SK-N-SH (cell line): ENCODE measurements around the gene NOL4L. TPM values are rescaled to one million over a fixed set of nuclear protein-coding genes. Genes with fewer than 3 reads are reported as not detected.

Experiments used
- CTCF ChIA-PET: fragments of 300-600, 350-600 bp; formaldehyde crosslinking; extraction: SDS; loops from one replicate; lab custom pipeline; 2021; lab: Yijun Ruan, JAX
- POLR2A ChIA-PET: fragments of 350-600 bp; sonication (Branson Sonifier 250); formaldehyde crosslinking; extraction: SDS; loops from one replicate; lab custom pipeline; 2020; ENCODE audit warnings: antibody characterized with exemption, inconsistent platforms; lab: Yijun Ruan, JAX
- DNase-seq: peaks from one replicate; pipeline ENCODE4 v3.0.0; 2012
- H2AFZ ChIP-seq: fragments of 200-600 bp; sonication (generic); 2 replicates; pipeline ENCODE4 v1.8.1; 2016; ENCODE audit warnings: antibody characterized with exemption, mild to moderate bottlenecking, low read depth
- H3F3A ChIP-seq: fragments of 200-600 bp; sonication (generic); replicated peaks from 2 replicates; pipeline ENCODE3; 2016; ENCODE audit warnings: antibody characterized with exemption, mild to moderate bottlenecking; ENCODE audit not compliant: insufficient read depth
- H3K27ac ChIP-seq, 2 experiments: fragments of 200-500 bp in 1 of 2; fragments of 200-600 bp in 1 of 2; sonication (Bioruptor generic) in 1 of 2; sonication (generic), shearing (Covaris generic) in 1 of 2; 2 replicates each; pipeline versions ENCODE4 v1.5.1 to v1.6.1; 2014 to 2016; ENCODE audit warnings: low read depth in 2 of 2, inconsistent platforms in 1 of 2, low read length in 1 of 2, mild to moderate bottlenecking in 1 of 2, mixed read lengths in 1 of 2
- H3K27me3 ChIP-seq: fragments of 200-600 bp; sonication (generic), shearing (Covaris generic); 2 replicates; pipeline ENCODE4 v1.6.1; 2016; ENCODE audit warnings: mixed run types; ENCODE audit not compliant: insufficient read depth
- H3K36me3 ChIP-seq, 2 experiments: fragments of 200-500 bp in 1 of 2; fragments of 200-600 bp in 1 of 2; sonication (Bioruptor generic) in 1 of 2; sonication (generic) in 1 of 2; replicated peaks in 1 of 2; 2 replicates each; pipeline versions ENCODE3 to v1.5.1; 2014 to 2016; ENCODE audit warnings: low read length in 1 of 2, mild to moderate bottlenecking in 1 of 2; ENCODE audit not compliant: insufficient read depth in 2 of 2, control insufficient read depth in 1 of 2
- H3K4me1 ChIP-seq, 2 experiments: fragments of 200-500 bp in 1 of 2; fragments of 200-600 bp in 1 of 2; sonication (Bioruptor generic) in 1 of 2; sonication (generic), shearing (Covaris generic) in 1 of 2; 2 replicates each; pipeline versions ENCODE4 v1.5.1 to v1.6.1; 2014 to 2016; ENCODE audit warnings: low read depth in 1 of 2, low read length in 1 of 2, mixed run types in 1 of 2; ENCODE audit not compliant: insufficient read depth in 2 of 2, control insufficient read depth in 1 of 2
- H3K4me2 ChIP-seq: fragments of 200-600 bp; sonication (generic), shearing (Covaris generic); 2 replicates; pipeline ENCODE4 v1.6.1; 2017; ENCODE audit warnings: mixed run types
- H3K4me3 ChIP-seq, 2 experiments: fragments of 200-500 bp in 1 of 2; fragments of 200-600 bp in 1 of 2; sonication (Bioruptor generic) in 1 of 2; sonication (generic), shearing (Covaris generic) in 1 of 2; 2 replicates each; pipeline versions ENCODE4 v1.5.1 to v1.8.1; 2014 to 2016; ENCODE audit warnings: low read depth in 2 of 2, inconsistent platforms in 1 of 2, low read length in 1 of 2, mild to moderate bottlenecking in 1 of 2, mixed read lengths in 1 of 2, moderate library complexity in 1 of 2
- H3K79me2 ChIP-seq: fragments of 200-600 bp; sonication (generic); 2 replicates; pipeline ENCODE4 v1.8.1; 2017; ENCODE audit warnings: mild to moderate bottlenecking; ENCODE audit not compliant: insufficient read depth
- H3K9ac ChIP-seq: fragments of 200-600 bp; sonication (generic); 2 replicates; pipeline ENCODE4 v1.6.1; 2017; ENCODE audit warnings: mixed run types
- H3K9me2 ChIP-seq: fragments of 200-600 bp; sonication (generic); 2 replicates; pipeline ENCODE4 v1.6.1; 2017; ENCODE audit warnings: mixed run types
- H3K9me3 ChIP-seq: fragments of 200-600 bp; sonication (generic); 2 replicates; pipeline ENCODE4 v1.6.1; 2017; ENCODE audit warnings: mixed run types, mild to moderate bottlenecking, moderate library complexity
- H4K20me1 ChIP-seq: fragments of 200-600 bp; sonication (generic); 2 replicates; pipeline ENCODE4 v1.6.1; 2017; ENCODE audit warnings: mild to moderate bottlenecking, mixed run types; ENCODE audit not compliant: insufficient read depth
- CHD2 ChIP-seq: fragments of 150-350 bp; IDR thresholded peaks from 2 replicates; pipeline ENCODE4 v1.6.1; 2018; ENCODE audit warnings: low read length; ENCODE audit not compliant: partially characterized antibody
- EP300 ChIP-seq, 2 experiments: IDR thresholded peaks; 2 replicates each; pipeline versions ENCODE4 v1.4.0 to v1.6.1; 2012; ENCODE audit warnings: borderline replicate concordance in 1 of 2, low read depth in 1 of 2, low read length in 1 of 2
- FOSL2 ChIP-seq: IDR thresholded peaks from 2 replicates; pipeline ENCODE4 v1.4.0; 2012; ENCODE audit warnings: low read depth, mild to moderate bottlenecking, moderate library complexity, borderline replicate concordance
- GABPA ChIP-seq: IDR thresholded peaks from 2 replicates; pipeline ENCODE4 v1.4.0; 2012; ENCODE audit warnings: low read depth, mild to moderate bottlenecking
- GATA2 ChIP-seq: sonication (generic); formaldehyde crosslinking; IDR thresholded peaks from 2 replicates; pipeline ENCODE4 v1.5.0; 2020; ENCODE audit warnings: mild to moderate bottlenecking, missing genetic modification reagents
- MXI1 ChIP-seq: IDR thresholded peaks from 2 replicates; pipeline ENCODE4 v1.6.1; 2012; ENCODE audit warnings: mild to moderate bottlenecking, low read depth, low read length, improper control_type of control experiment
- REST ChIP-seq: IDR thresholded peaks from 2 replicates; pipeline ENCODE4 v1.6.1; 2012; ENCODE audit warnings: mild to moderate bottlenecking, low read depth, low read length, moderate library complexity
- YY1 ChIP-seq: IDR thresholded peaks from 2 replicates; pipeline ENCODE4 v1.4.0; 2012; ENCODE audit warnings: low read depth, mild to moderate bottlenecking
- WGBS: methylation state at CpG from one replicate; pipeline ENCODE4 v1.1.6; 2017; ENCODE audit warnings: low lambda C conversion rate; 5-methylcytosine and 5-hydroxymethylcytosine counted together
- polyA plus RNA-seq, 3 experiments: library from polyadenylated mRNA; depleted of rRNA; stranded (reverse); fragments of >200 nt; gene quantifications; 2 replicates each; pipeline ENCODE4 v1.2.3, GENCODE V29; 2012

Gene NOL4L
- polyA plus RNA-seq, 1 of the 3 experiments (the other 2 are of a cell fraction) = 14.3 TPM

GRCh38 chr20:32449057-32449889 is 135.9 kb downstream of the NOL4L start:
- Histone ChIP-seq H3K4me2 (no peak overlapping the region), H3F3A (no peaks in the 10 kb centered on the region)
- CTCF ChIA-PET = interaction anchor here (0.6 to 2.0 kb wide), 12 partner anchors 18 to 203 kb away, joined by 3 to 6 read pairs (median 4); no protein-coding TSS in a partner anchor
- no peak for TF ChIP-seq FOSL2
- no peak for TF ChIP-seq YY1
- TF ChIP-seq MXI1 = no peak
- TF ChIP-seq CHD2 = no peak
- TF ChIP-seq GATA2 (CRISPR knock-in tag) = no peak
- TF ChIP-seq, all 33 proteins: peak for 0
- POLR2A ChIA-PET = interaction anchor here (0.6 to 2.0 kb wide), 4 partner anchors 8 to 186 kb away, joined by 4 to 11 read pairs (median 4); no protein-coding TSS in a partner anchor
- no peaks in the 10 kb centered on the region for H3K79me2 ChIP-seq
- peak overlapping the region; percentile 4 to 98; a peak in 2 of 4 replicates for H3K27ac ChIP-seq
- no peaks in the 10 kb centered on the region for H3K9me2 ChIP-seq
- H3K9ac ChIP-seq = no peak overlapping the region
- H3K9me3 ChIP-seq = no peaks in the 10 kb centered on the region
- no peak overlapping the region for H3K4me3 ChIP-seq
- no peaks in the 10 kb centered on the region for H3K27me3 ChIP-seq
- H3K4me1 ChIP-seq = peaks cover 0 to 97% of the 10 kb centered on the region in 2 experiments; a peak in 3 of 4 replicates
- no peak for DNase-seq
- no peak overlapping the region for H2AFZ ChIP-seq
- H3K36me3 ChIP-seq = peaks cover 20 to 78% of the 10 kb centered on the region in 2 experiments
- WGBS = 82% methylated on average over 9 of the region's 9 CpGs
- 0 out of 2 replicates have a peak, but pooled peaks cover 7% of the 10 kb centered on the region for H4K20me1 ChIP-seq

GRCh38 chr20:32448306-32449056 is 136.7 kb downstream of the NOL4L start:
- Histone ChIP-seq H3K79me2 (no peaks in the 10 kb centered on the region), H3K9ac (no peak overlapping the region), H4K20me1 (0 out of 2 replicates have a peak, but pooled peaks cover 8% of the 10 kb centered on the region), H3K9me2 (no peaks in the 10 kb centered on the region), H3K4me2 (no peak overlapping the region), H3K27ac (peak overlapping the region in 1 of 2 experiments; percentile 98; a peak in 2 of 4 replicates), H3K4me1 (peaks cover 0 to 93% of the 10 kb centered on the region in 2 experiments; a peak in 3 of 4 replicates), H3F3A (peaks cover 3% of the 10 kb centered on the region), H3K36me3 (peaks cover 28 to 77% of the 10 kb centered on the region in 2 experiments), H3K4me3 (no peak overlapping the region), H3K9me3 (no peaks in the 10 kb centered on the region), H2AFZ (no peak overlapping the region), H3K27me3 (no peaks in the 10 kb centered on the region)
- ChIA-PET POLR2A (interaction anchor here (1.2 to 2.0 kb wide), 2 partner anchors 7 to 68 kb away, joined by 4 to 11 read pairs; no protein-coding TSS in a partner anchor), CTCF (interaction anchor here (0.8 to 5.4 kb wide), 8 partner anchors 8 to 204 kb away, joined by 3 to 37 read pairs (median 4); no protein-coding TSS in a partner anchor)
- TF ChIP-seq REST (no peak), EP300 (IDR thresholded peaks at IDR 0.05; ENCODE audit: borderline replicate concordance in 1 of 2, low read depth in 1 of 2, low read length in 1 of 2) (peak in 1 of 2 experiments; percentile 34; a peak in 1 of 4 replicates), GABPA (no peak)
- WGBS = 86% methylated on average over 13 of the region's 13 CpGs
- no peak for DNase-seq
